SK-N-MC (cell line): Measurements from ENCODE around the gene TYW1B.
"Not testable (repeated sequence)": the region's sequence is repeated elsewhere in the genome, so short reads cannot be mapped to it uniquely, and the experiment has no call there.

Experiments used
- EZH2 ChIP-seq: fragments of 200-600 bp; sonication (generic); IDR thresholded peaks from one replicate; pipeline ENCODE4 v1.6.1; 2017; ENCODE audit warnings: antibody characterized with exemption
- FOXP2 ChIP-seq: optimal IDR thresholded peaks from 2 replicates; pipeline ENCODE3; 2011; ENCODE audit warnings: mild to moderate bottlenecking, moderate library complexity; ENCODE audit not compliant: insufficient read depth; ENCODE audit errors: extremely low read length, control extremely low read depth
- POLR2AphosphoS5 ChIP-seq: IDR thresholded peaks from 2 replicates; pipeline ENCODE4 v1.6.1; 2012; ENCODE audit warnings: mild to moderate bottlenecking, low read depth, low read length, borderline replicate concordance

DNA sequence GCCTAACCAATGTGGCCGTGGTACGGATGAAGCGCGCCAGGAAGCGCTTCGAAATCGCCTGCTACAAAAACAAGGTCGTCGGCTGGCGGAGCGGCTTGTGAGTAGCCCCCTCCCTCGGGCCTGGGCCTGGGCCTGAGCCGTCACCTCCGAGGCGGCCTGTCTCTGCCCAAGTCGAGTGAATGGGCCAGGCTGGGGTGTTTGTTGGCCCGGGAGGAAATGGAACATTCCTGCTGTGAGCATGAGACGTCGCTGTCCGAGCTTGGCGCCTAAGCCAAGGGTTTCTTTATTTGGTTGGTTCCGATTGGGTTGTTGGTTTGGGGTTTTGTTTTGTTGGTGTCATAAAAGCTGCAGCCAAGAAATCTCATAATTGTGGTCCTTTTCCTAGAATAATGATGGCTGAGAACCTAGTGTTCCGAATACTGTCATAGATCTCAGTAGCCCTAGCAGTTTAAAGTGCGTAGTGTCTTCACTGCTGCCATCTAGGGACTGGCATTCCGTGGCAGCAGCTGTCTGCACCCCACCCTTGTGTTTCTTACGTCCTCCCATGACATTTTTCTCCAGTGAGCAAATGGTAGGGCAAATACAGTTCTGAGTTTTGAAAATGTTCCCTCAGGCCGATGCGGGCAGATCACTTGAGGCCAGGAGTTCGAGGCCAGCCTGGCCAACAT is 1.8 kb upstream of the TYW1B start:
- not testable (repeated sequence) for TF ChIP-seq POLR2AphosphoS5, FOXP2, EZH2
